NCI-H69 (cell line): ENCODE measurements around the gene BCL2L12.
"Not testable (repeated sequence)": the region's sequence is repeated elsewhere in the genome, so short reads cannot be mapped to it uniquely, and the experiment has no call there.

Experiments used
- DNase-seq: peaks from one replicate; lab custom pipeline; 2025; lab: John Stamatoyannopoulos, UW

Gene BCL2L12

GRCh38 chr19:49713236-49713845 lies 47.6 kb downstream of the BCL2L12 start:
- no peak for DNase-seq

- no peak for DNase-seq
Observed at GRCh38 chr19:49716154-49716553, 50.4 kb downstream of the BCL2L12 start.

GRCh38 chr19:49718511-49718910 lies 52.8 kb downstream of the BCL2L12 start:
- no peak for DNase-seq

- DNase-seq = no peak
Observed at GRCh38 chr19:49718991-49719390, 53.3 kb downstream of the BCL2L12 start.

GRCh38 chr19:49719420-49719819 lies 53.7 kb downstream of the BCL2L12 start:
- not testable (repeated sequence) for DNase-seq
